ENCODE measurements around the gene ZNF333. TPM values are rescaled to one million over a fixed set of nuclear protein-coding genes. Genes with fewer than 3 reads are reported as not detected.

Gene ZNF333
- total RNA-seq, 1 experiment from 2014 or later: 6.0 TPM

DNA sequence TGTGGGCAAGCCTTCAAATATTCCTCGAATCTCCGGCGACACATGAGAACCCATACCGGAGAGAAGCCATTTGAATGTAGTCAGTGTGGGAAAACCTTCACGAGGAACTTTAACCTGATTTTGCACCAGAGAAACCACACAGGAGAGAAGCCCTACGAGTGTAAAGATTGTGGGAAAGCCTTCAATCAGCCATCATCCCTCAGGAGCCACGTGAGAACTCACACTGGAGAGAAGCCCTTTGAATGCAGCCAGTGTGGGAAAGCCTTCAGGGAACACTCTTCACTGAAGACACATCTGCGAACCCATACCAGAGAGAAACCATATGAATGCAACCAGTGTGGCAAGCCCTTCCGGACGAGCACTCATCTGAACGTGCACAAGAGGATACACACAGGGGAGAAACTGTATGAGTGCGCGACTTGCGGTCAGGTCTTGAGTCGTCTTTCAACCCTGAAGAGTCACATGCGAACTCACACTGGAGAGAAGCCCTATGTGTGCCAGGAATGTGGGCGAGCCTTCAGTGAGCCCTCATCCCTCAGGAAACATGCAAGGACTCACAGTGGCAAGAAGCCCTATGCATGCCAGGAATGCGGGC is 28.8 kb downstream of the ZNF333 start:
- no peak overlapping the region for H3K56ac ChIP-seq (ENCODE audit: insufficient read length, low read depth, low read length)
- Mint-ChIP-seq H3K4me3 (no peak overlapping the region), H3K27ac (no peak overlapping the region), H3K9me3 (peaks cover 91 to 96% of the 10 kb centered on the region in 2 experiments), H3K4me1 (no peaks in the 10 kb centered on the region), H3K27me3 (ENCODE audit: low read depth) (no peaks in the 10 kb centered on the region; the same call in 1 of the 2 replicates), H3K36me3 (ENCODE audit: insufficient read depth in 1 of 3, low read depth in 3 of 3) (peaks cover 68 to 87% (median 74%) of the 10 kb centered on the region in 3 experiments)
- no CpG with 5 or more reads among the region's 18 CpGs for WGBS (ENCODE audit: extremely low coverage, insufficient read length, low lambda C conversion rate)
- H4K5ac ChIP-seq (ENCODE audit: insufficient read length, low read depth, low read length): no peak overlapping the region
- H3T11ph ChIP-seq (ENCODE audit: low read length): no peak overlapping the region
- no peak overlapping the region for H4K91ac ChIP-seq (ENCODE audit: insufficient read length, low read depth, low read length)
- no peaks in the 10 kb centered on the region for H3K4me1 ChIP-seq (ENCODE audit: insufficient read depth, low read length)
- H3K79me2 ChIP-seq (ENCODE audit: insufficient read depth, low read length): no peaks in the 10 kb centered on the region
- H3K14ac ChIP-seq (ENCODE audit: insufficient read depth, low read length): no peak overlapping the region
- H3K27me3 ChIP-seq (ENCODE audit: insufficient read depth, low read length): no peaks in the 10 kb centered on the region
- H3K9ac ChIP-seq (ENCODE audit: extremely low read depth, insufficient read length, low read length): no peak overlapping the region
- H3K4me2 ChIP-seq (ENCODE audit: insufficient read depth, insufficient read length, low read length): no peak overlapping the region
- H3K27ac ChIP-seq (ENCODE audit: insufficient read length, low read depth, low read length): no peak overlapping the region
- H2BK12ac ChIP-seq (ENCODE audit: insufficient read length, low read depth, low read length): no peak overlapping the region
- TF ChIP-seq, protein P1, sequence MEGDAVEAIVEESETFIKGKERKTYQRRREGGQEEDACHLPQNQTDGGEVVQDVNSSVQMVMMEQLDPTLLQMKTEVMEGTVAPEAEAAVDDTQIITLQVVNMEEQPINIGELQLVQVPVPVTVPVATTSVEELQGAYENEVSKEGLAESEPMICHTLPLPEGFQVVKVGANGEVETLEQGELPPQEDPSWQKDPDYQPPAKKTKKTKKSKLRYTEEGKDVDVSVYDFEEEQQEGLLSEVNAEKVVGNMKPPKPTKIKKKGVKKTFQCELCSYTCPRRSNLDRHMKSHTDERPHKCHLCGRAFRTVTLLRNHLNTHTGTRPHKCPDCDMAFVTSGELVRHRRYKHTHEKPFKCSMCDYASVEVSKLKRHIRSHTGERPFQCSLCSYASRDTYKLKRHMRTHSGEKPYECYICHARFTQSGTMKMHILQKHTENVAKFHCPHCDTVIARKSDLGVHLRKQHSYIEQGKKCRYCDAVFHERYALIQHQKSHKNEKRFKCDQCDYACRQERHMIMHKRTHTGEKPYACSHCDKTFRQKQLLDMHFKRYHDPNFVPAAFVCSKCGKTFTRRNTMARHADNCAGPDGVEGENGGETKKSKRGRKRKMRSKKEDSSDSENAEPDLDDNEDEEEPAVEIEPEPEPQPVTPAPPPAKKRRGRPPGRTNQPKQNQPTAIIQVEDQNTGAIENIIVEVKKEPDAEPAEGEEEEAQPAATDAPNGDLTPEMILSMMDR (conservative IDR thresholded peaks at IDR 0.05): no peak
- no peak for DNase-seq
- no peaks in the 10 kb centered on the region for H3K23me2 ChIP-seq (ENCODE audit: insufficient read length, low read depth, low read length, poor library complexity, severe bottlenecking)
- no peak overlapping the region for H2AFZ ChIP-seq (ENCODE audit: low read length)
- H3K79me1 ChIP-seq (ENCODE audit: insufficient read depth, low read depth, low read length, poor library complexity, severe bottlenecking): no peaks in the 10 kb centered on the region
- no peak overlapping the region for H4K8ac ChIP-seq (replicated peaks; ENCODE audit: insufficient read length, low read depth, low read length)
- no peaks in the 10 kb centered on the region for H4K20me1 ChIP-seq (ENCODE audit: control insufficient read depth, insufficient read depth, insufficient read length)
- H3K18ac ChIP-seq (ENCODE audit: insufficient read length, low read depth, low read length): no peak overlapping the region
- H2BK5ac ChIP-seq (ENCODE audit: insufficient read length, low read length): no peak overlapping the region
- no peak overlapping the region for H2BK20ac ChIP-seq (ENCODE audit: low read depth, low read length, poor library complexity, severe bottlenecking)
- no peak overlapping the region for H3K4ac ChIP-seq (ENCODE audit: low read depth, low read length)
- no peak overlapping the region for H2AK5ac ChIP-seq (ENCODE audit: insufficient read length, low read length)
- no peak overlapping the region for H2BK15ac ChIP-seq (ENCODE audit: low read depth, low read length)
- H3K23ac ChIP-seq (ENCODE audit: insufficient read length, low read depth, low read length): no peak overlapping the region
- no peak overlapping the region for H2BK120ac ChIP-seq (ENCODE audit: low read depth, low read length, poor library complexity, severe bottlenecking)
- H3K9me3 ChIP-seq (ENCODE audit: control insufficient read depth, low read depth, low read length): peaks cover 52% of the 10 kb centered on the region
